SU-DHL-6 (cell line): ENCODE data around the gene DGKG.

Experiments used
- EZH2phosphoT487 ChIP-seq: fragments of 200-600 bp; sonication (generic), shearing (Covaris generic); conservative IDR thresholded peaks from 2 replicates; pipeline ENCODE4 v1.6.1; 2018; ENCODE audit warnings: mild to moderate bottlenecking, antibody characterized with exemption, low read length, moderate library complexity, mixed read lengths
- TF ChIP-seq, protein P1 (sequence below): fragments of 200-600 bp; sonication (generic); IDR thresholded peaks from one replicate; pipeline ENCODE4 v1.5.1; 2017; ENCODE audit warnings: antibody characterized with exemption, mild to moderate bottlenecking, low read length, moderate library complexity; ENCODE audit not compliant: insufficient read depth, poor library complexity, severe bottlenecking

DNA sequence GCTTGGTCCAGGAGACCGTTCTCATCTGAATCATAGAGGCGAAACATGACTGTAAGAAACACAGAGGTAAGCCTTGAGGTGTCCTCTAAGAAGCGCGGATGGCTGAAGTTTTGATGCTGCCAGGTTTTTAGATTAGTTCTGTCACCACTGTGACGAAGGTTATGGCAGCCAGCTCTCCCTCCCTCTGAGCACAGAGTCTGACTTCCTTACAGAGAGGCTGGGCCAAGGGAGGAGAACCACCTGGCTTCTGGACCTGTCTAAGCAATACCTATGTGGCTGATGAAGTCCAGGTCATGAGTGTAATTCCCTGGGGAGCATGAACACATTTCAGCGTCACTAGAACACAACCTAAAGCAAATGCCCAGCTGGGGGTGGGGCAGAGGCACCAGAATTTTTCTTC, 77.4 kb downstream of the DGKG start:
- TF ChIP-seq, protein P1, sequence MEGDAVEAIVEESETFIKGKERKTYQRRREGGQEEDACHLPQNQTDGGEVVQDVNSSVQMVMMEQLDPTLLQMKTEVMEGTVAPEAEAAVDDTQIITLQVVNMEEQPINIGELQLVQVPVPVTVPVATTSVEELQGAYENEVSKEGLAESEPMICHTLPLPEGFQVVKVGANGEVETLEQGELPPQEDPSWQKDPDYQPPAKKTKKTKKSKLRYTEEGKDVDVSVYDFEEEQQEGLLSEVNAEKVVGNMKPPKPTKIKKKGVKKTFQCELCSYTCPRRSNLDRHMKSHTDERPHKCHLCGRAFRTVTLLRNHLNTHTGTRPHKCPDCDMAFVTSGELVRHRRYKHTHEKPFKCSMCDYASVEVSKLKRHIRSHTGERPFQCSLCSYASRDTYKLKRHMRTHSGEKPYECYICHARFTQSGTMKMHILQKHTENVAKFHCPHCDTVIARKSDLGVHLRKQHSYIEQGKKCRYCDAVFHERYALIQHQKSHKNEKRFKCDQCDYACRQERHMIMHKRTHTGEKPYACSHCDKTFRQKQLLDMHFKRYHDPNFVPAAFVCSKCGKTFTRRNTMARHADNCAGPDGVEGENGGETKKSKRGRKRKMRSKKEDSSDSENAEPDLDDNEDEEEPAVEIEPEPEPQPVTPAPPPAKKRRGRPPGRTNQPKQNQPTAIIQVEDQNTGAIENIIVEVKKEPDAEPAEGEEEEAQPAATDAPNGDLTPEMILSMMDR: no peak
- TF ChIP-seq EZH2phosphoT487: no peak
